Ishikawa (cell line): Measurements from ENCODE around the gene ANP32B.

Experiments used
- CEBPB ChIP-seq: IDR thresholded peaks from 2 replicates; pipeline ENCODE4 v1.6.1; 2012
- CREB1 ChIP-seq: IDR thresholded peaks from 2 replicates; pipeline ENCODE4 v1.6.1; 2012; ENCODE audit warnings: low read depth
- EGR1 ChIP-seq: IDR thresholded peaks from 2 replicates; pipeline ENCODE4 v1.6.1; 2012
- EP300 ChIP-seq: IDR thresholded peaks from 2 replicates; pipeline ENCODE4 v1.6.1; 2012; ENCODE audit warnings: borderline replicate concordance
- FOXM1 ChIP-seq: IDR thresholded peaks from 2 replicates; pipeline ENCODE4 v1.6.1; 2012; ENCODE audit warnings: low read depth, borderline replicate concordance
- MAX ChIP-seq: IDR thresholded peaks from 2 replicates; pipeline ENCODE4 v1.6.1; 2012
- NFIC ChIP-seq: IDR thresholded peaks from 2 replicates; pipeline ENCODE4 v1.6.1; 2012
- RAD21 ChIP-seq: IDR thresholded peaks from 2 replicates; pipeline ENCODE4 v1.6.1; 2012; ENCODE audit warnings: low read depth
- TAF1 ChIP-seq: IDR thresholded peaks from 2 replicates; pipeline ENCODE4 v1.6.1; 2012; ENCODE audit warnings: low read depth, mild to moderate bottlenecking
- TCF12 ChIP-seq: IDR thresholded peaks from 2 replicates; pipeline ENCODE4 v1.6.1; 2012; ENCODE audit warnings: low read depth
- TEAD4 ChIP-seq: IDR thresholded peaks from 2 replicates; pipeline ENCODE4 v1.6.1; 2012
- USF1 ChIP-seq: IDR thresholded peaks from 2 replicates; pipeline ENCODE4 v1.6.1; 2012
- YY1 ChIP-seq: IDR thresholded peaks from 2 replicates; pipeline ENCODE4 v1.6.1; 2012; ENCODE audit warnings: low read depth
- ZBTB7A ChIP-seq: IDR thresholded peaks from 2 replicates; pipeline ENCODE4 v1.6.1; 2012; ENCODE audit warnings: low read depth
- TF ChIP-seq, protein P1 (sequence below): IDR thresholded peaks from 2 replicates; pipeline ENCODE4 v1.6.1; 2012; ENCODE audit warnings: low read depth, mild to moderate bottlenecking

Gene ANP32B

DNA sequence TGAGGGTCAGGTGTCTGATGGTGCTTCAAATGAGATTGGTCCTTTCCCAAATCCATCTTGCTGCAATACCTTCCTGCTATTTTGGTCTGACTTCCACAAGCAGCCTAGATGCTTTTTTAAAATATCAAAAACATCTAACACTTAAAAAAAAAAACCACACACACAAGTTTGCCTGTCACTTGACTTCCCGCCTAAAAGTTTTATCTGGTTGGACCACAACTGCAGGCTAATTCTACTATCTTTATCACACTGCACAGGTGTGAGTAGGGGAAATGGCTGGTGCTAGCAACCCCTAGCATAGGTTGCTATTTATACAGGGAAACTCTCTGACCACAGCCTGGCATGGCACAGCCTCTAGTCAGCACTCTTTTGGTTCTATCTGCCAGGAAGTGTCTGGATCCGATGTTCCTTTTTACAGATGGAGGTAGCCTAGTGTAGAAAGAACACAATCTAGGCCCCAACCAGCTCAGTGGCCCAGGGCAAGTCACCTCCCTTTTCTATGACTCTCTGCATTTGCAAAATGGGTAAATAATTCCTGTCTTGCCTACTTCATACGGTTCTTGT is 45.0 kb upstream of the ANP32B start, which contains the start of gene HEMGN:
HEMGN (minus strand) TSS at position 92 of the 564 bp plus-strand sequence; CDS start at position 56, 36 bp downstream.
- TF ChIP-seq TEAD4 = no peak
- TF ChIP-seq YY1 = no peak
- TF ChIP-seq TCF12 = no peak
- no peak for TF ChIP-seq MAX
- TF ChIP-seq USF1 = no peak
- no peak for TF ChIP-seq EP300
- no peak for TF ChIP-seq CREB1
- no peak for TF ChIP-seq NFIC
- TF ChIP-seq, protein P1, sequence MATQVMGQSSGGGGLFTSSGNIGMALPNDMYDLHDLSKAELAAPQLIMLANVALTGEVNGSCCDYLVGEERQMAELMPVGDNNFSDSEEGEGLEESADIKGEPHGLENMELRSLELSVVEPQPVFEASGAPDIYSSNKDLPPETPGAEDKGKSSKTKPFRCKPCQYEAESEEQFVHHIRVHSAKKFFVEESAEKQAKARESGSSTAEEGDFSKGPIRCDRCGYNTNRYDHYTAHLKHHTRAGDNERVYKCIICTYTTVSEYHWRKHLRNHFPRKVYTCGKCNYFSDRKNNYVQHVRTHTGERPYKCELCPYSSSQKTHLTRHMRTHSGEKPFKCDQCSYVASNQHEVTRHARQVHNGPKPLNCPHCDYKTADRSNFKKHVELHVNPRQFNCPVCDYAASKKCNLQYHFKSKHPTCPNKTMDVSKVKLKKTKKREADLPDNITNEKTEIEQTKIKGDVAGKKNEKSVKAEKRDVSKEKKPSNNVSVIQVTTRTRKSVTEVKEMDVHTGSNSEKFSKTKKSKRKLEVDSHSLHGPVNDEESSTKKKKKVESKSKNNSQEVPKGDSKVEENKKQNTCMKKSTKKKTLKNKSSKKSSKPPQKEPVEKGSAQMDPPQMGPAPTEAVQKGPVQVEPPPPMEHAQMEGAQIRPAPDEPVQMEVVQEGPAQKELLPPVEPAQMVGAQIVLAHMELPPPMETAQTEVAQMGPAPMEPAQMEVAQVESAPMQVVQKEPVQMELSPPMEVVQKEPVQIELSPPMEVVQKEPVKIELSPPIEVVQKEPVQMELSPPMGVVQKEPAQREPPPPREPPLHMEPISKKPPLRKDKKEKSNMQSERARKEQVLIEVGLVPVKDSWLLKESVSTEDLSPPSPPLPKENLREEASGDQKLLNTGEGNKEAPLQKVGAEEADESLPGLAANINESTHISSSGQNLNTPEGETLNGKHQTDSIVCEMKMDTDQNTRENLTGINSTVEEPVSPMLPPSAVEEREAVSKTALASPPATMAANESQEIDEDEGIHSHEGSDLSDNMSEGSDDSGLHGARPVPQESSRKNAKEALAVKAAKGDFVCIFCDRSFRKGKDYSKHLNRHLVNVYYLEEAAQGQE = no peak
- no peak for TF ChIP-seq EGR1
- TF ChIP-seq TAF1 = no peak
- TF ChIP-seq RAD21 = no peak
- no peak for TF ChIP-seq ZBTB7A
- TF ChIP-seq FOXM1 = no peak

DNA sequence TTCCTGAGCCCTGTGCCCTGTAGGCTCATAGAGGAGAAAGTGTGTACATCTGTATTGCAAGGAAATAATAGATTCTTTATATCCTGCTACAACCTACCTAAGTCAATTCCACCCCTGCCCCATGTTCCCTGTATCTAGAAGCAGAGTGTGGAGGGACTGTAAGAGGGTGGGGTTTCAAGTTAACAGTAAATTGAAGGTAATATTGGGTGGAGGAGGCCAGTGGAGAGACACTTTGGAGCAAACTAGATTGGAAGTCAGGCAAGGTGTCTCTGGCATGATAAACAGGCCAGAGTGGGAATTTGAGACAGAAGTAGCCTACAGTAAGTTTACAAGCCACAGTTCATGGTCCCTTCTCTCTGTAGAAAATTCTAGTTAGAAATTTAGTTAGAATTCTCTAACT is 42.9 kb upstream of the ANP32B start:
- TF ChIP-seq EP300 (no peak), TAF1 (no peak), TEAD4 (no peak), CEBPB (no peak), TCF12 (no peak), RAD21 (no peak), NFIC (no peak)

DNA sequence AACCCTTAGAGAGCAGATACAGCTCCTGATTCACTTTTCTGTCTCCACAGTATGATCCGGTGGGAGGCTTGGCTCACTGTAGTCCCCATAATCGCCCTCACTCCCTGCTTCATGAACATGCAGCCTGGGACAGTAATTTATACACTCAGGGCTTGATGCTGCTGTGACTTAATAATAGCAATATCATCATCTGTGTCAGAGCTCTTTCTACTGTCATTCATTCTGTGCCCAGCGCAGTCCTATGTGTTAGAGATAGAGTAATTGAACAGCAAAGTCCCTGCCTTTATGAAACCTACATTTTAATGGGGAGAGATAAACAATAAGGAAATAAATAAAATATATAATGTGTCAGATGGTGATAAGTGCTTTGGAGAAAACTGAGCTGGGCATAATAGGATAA is 42.4 kb upstream of the ANP32B start:
- TF ChIP-seq, protein P1 = no peak
- TF ChIP-seq TEAD4 = no peak
- no peak for TF ChIP-seq ZBTB7A
- TF ChIP-seq NFIC = no peak
- TF ChIP-seq RAD21 = no peak
- no peak for TF ChIP-seq CEBPB
- no peak for TF ChIP-seq YY1
- TF ChIP-seq TCF12 = no peak
- no peak for TF ChIP-seq TAF1
- TF ChIP-seq CREB1 = no peak
- no peak for TF ChIP-seq EGR1
- no peak for TF ChIP-seq USF1
- no peak for TF ChIP-seq EP300
- TF ChIP-seq FOXM1 = no peak
- TF ChIP-seq MAX = no peak

GRCh38 chr9:97941323-97941722 is 41.8 kb upstream of the ANP32B start:
- TF ChIP-seq USF1 = no peak
- no peak for TF ChIP-seq RAD21
- no peak for TF ChIP-seq YY1
- no peak for TF ChIP-seq MAX
- TF ChIP-seq CEBPB = no peak
- TF ChIP-seq ZBTB7A = no peak
- no peak for TF ChIP-seq CREB1
- no peak for TF ChIP-seq TEAD4
- no peak for TF ChIP-seq TCF12
- TF ChIP-seq, protein P1 = no peak
- no peak for TF ChIP-seq FOXM1
- TF ChIP-seq TAF1 = no peak
- no peak for TF ChIP-seq EP300
- no peak for TF ChIP-seq EGR1
- no peak for TF ChIP-seq NFIC
